NCI-H1694 (cell line): ENCODE data around the gene NDUFB10.
"Not testable (repeated sequence)": the region's sequence is repeated elsewhere in the genome, so short reads cannot be mapped to it uniquely, and the experiment has no call there.

ENCODE experiments used
- DNase-seq: peaks from one replicate; lab custom pipeline; 2025; lab: John Stamatoyannopoulos, UW

NDUFB10 gene

DNA sequence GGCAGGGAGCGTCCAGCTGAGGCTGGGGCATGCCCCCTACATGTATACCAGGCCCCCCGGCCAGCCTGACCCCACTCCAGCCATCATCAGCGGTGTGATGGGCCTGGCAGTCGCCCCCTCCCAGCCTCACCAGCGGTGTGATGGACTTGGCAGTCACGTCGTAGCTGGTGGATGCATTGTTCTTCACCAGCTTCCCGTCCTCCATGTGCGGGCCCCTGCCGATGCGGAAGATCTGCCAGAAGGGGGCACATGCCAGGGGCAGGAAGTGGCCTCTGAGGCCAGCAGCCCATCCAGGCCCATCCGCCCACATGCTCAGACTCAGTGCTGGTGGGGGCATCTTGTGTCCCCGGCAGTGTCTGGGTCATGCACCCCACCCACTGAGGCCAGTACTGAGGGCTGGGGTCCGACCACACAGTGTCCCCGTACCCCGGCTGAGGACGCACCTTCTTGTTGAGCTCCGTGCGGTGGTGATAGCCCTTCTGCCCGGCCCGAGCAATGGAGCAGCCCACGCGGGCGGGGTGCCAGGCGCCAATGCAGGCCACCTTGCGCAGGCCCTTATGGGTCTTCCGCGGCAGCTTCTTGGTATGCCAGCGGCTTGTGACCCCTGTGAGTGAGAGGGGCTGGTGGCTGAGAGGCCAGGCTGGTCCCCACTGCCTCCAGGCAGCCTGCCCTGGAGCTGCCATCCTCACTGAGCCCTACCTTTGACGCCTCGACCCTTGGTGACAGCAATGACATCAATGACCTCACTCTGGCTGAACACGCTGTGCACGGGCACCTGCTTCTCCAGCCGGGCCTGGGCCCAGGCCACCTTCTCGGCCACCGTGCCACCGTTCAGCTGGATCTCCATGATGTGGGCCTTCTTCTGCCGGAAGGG lies 12.6 kb upstream of the NDUFB10 start:
- no peak for DNase-seq

DNA sequence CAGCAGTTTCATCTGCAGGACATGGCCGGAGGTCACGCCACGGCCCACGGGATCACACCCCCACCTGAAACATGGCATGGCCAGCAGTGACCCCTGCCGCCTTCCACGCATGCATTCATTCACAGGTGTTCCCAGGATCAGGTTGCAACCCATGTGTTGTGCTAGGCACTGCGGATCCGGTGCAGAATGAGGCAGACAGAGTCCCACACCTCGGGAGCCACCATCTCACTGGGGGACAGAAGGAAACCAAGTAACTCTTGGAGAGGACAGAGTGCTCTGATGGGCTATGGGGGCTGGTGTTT lies 12.0 kb upstream of the NDUFB10 start:
- DNase-seq: no peak

- no peak for DNase-seq
Observed at GRCh38 chr16:1949507-1949906, 9.8 kb upstream of the NDUFB10 start.

GRCh38 chr16:1950047-1950446 lies 9.3 kb upstream of the NDUFB10 start:
- DNase-seq: no peak

- DNase-seq: no peak
Observed at GRCh38 chr16:1950559-1950958, 8.8 kb upstream of the NDUFB10 start.

DNA sequence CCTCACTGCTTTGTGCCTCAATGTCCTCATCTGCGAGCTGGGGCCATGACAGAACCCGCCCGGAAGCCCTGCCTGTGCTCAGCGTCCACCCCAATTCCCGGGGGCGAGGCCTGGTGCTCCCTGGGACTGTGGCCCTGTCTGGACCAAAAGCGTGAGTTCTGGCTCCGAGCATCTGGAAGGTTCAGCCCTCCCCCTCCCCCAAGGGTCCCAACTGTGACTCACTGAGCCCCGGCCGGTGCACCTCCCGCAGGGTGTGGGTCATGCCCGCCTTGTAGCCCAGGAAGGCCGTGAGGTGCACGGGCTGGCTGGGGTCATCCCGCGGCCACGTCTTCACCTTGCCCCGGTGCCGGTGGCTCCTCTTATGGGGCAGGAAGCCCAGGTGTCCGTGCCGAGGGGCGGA lies 5.6 kb upstream of the NDUFB10 start:
- DNase-seq: no peak

GRCh38 chr16:1957434-1958142 lies 1.8 kb upstream of the NDUFB10 start:
- not testable (repeated sequence) for DNase-seq

DNA sequence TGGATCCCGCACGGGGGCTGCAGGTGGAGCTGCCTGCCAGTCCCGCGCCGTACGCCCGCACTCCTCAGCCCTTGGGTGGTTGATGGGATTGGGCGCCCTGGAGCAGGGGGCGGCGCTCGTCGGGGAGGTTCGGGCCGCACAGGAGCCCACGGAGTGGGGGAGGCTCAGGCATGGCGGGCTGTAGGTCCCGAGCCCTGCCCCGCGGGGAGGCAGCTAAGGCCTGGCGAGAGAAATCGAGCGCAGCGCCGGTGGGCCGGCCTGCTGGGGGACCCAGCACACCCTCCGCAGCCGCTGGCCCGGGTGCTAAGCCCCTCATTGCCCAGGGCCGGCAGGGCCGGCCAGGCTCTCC lies 1.2 kb upstream of the NDUFB10 start:
- not testable (repeated sequence) for DNase-seq

- no peak for DNase-seq
Observed at GRCh38 chr16:1958715-1959268, 546 bp upstream of the NDUFB10 start.

DNA sequence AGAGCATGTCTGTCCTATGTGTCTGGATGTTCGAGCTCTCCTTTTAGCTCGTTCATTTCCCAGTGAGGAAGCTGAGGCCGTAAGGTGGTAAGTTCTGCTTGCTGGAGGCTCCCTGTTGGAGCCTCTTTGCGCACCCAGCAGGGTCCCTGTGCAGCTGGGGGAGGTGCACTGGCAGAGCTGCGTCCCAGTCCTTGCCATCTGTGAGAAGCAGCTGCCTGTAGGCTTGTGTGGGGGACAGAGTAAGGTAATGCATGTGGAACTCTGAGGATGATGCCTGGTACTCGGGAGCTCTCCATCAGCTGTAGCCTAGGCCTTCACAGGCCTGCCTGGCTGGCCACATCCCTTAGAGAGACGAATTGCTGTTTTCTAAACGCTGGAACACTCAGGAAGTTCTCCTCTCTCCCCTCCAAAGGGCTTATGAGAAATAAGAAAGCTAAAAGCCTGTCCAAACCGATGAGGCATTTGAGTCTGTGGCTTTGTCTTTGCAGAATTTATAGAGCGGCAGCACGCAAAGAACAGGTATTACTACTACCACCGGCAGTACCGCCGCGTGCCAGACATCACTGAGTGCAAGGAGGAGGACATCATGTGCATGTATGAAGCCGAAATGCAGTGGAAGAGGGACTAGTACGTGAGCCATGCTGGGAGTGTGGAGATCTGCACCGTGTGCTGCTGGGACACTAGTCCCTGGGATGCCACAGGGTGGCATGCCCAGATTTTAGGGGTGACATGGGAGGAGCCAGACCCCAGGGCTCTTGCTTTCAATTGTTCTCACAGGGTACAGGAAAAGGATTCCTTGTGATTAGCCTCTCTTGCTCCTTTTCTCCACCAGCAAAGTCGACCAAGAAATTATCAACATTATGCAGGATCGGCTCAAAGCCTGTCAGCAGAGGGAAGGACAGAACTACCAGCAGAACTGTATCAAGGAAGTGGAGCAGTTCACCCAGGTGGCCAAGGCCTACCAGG lies 1.6 kb downstream of the NDUFB10 start:
- DNase-seq: peak; percentile 76

DNA sequence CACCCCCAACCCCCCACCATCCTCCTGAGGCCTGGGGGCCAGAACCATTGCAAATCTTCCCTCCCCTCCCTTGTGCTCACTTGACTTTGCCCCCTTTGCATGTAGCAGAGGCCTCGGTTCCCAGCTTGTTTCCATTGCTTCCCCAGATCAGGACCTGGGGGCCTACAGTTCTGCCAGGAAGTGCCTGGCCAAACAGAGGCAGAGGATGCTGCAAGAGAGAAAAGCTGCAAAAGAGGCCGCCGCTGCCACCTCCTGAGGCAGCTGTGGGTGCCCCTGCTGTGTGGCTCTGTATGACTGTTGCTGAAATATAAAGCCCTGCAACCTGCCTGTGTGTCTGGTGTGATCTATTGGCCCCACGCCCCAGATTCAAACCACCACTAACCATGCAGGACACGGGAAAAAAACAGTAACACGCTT lies 2.3 kb downstream of the NDUFB10 start:
- no peak for DNase-seq

GRCh38 chr16:1962161-1963153 lies 3.1 kb downstream of the NDUFB10 start:
- not testable (repeated sequence) for DNase-seq

GRCh38 chr16:1963806-1964505 lies 4.6 kb downstream of the NDUFB10 start:
- no peak for DNase-seq

DNA sequence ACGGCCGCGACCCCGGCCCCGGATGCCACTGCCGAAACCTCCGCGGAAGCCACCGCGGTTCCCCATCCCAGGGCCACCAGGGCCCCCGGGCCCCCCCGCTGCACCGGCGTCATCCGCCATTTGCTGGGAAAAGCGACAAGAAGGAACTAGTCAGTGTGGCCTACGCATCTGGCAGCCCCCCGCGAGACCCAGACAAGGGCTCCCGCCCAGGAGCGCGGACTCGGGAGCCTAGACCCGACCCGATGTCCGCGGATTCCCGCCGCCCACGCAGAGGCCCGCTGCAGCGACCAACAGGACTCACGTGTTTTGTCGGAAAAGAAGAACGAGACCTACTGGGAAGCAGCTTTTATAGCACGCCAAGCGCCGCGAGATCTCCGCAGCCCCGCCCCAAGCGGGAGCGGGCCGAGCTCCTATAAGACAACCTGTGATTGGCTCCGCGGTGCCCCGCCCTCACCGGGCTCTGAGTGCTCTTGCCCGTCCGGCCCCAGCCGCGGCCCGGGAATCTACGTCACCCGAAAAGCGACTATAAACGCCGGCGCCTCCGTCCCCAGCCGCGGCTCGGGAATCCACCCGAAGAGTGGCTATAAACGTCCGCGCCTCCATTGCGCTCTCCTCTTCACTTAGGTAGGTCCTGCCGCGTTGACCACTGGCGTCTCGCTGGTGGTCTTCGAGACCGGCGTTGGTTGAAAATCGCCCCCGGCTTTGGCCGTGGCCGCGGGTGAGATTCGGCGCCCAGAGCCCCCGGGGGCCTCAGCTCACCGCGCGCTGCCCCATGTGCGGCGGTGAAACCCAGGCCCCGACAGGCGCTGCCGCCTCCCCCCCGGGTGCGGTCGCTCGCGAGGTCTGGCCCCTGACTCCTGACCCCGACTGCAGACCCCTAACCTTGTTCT lies 5.4 kb downstream of the NDUFB10 start, which contains the start of gene RPS2:
RPS2 (minus strand) TSS at position 321 of the 890 bp plus-strand sequence; CDS start at position 120, 201 bp downstream.
- peak; percentile 97 for DNase-seq

DNA sequence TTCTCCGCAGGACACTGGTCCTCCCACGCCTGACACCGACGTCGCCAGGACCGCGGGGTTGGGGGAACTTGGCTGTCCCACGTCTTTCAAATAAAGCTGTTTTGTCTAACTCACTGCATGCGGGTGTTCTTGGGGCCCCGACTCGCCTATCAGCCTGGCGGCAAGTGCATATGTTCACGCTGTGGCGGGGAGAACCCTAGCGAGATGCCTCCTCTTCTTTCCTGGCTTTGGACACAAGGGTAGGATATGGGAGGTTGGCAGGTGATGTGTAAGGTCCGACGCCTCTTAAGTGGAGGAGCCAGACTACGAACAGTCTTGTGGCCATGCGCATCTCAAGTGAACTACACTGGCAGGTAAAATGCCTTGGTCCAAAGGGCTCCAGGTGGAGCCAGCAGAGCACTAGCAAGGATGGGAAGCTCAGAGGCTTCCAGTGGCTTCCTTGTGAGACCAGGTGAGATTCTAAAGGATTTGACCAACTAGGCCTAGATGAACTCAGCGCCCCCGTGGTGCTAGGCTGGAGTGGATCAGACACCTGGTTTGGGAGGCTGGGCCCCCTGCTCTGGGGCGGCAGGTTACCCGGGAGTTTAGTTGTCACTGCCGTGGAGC lies 6.2 kb downstream of the NDUFB10 start:
- DNase-seq: no peak

- no peak for DNase-seq
Observed at GRCh38 chr16:1966460-1966859, 7.1 kb downstream of the NDUFB10 start, which contains the start of gene RNF151. RNF151 (plus strand) TSS chr16:1966856; CDS start chr16:1966882, 26 bp downstream.

DNA sequence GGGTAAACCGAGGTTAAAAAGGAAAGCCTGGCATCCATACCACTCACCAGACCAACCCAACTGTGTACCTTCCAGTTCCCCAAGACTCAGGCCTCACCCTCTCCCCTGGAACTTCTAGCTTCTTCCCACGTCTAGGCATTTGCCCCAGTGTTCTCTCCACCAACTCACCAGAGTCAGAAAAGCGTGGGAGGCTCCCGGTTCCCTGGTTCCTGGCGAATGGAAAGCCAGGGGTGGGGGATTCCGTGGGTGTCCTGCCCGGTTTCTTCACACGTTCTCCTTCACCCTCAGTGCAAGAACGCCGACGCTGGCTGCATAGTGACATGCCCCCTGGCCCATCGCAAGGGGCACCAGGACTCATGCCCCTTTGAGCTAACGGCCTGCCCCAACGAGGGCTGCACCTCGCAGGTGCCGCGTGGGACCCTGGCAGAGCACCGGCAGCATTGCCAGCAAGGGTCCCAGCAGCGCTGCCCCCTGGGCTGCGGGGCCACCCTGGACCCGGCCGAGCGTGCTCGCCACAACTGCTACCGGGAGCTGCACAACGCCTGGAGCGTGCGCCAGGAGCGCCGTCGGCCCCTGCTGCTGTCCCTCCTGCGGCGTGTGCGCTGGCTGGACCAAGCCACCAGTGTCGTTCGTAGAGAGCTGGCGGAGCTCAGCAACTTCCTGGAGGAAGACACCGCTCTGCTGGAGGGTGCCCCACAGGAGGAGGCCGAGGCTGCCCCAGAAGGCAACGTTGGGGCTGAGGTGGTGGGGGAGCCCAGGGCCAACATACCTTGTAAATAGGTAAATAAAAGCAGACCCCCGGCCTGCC lies 9.0 kb downstream of the NDUFB10 start:
- DNase-seq: no peak
